HCEC 1CT (cell line): ENCODE data around the gene CTTNBP2.

Experiments
- DNase-seq: peaks from one replicate; pipeline ENCODE4 v3.0.0-alpha.2; 2017

CTTNBP2 gene

GRCh38 chr7:117871778-117872538 lies 1.3 kb downstream of the CTTNBP2 start:
- DNase-seq = no peak

- no peak for DNase-seq
These were observed 1.9 kb downstream of the CTTNBP2 start for GRCh38 chr7:117871401-117871777.

GRCh38 chr7:117870448-117871130 lies 2.7 kb downstream of the CTTNBP2 start:
- no peak for DNase-seq

GRCh38 chr7:117869374-117869773 lies 3.9 kb downstream of the CTTNBP2 start:
- DNase-seq = no peak

GRCh38 chr7:117863618-117864017 lies 9.6 kb downstream of the CTTNBP2 start:
- DNase-seq = no peak

GRCh38 chr7:117862378-117862777 lies 10.9 kb downstream of the CTTNBP2 start:
- no peak for DNase-seq

- no peak for DNase-seq
These were observed 13.9 kb downstream of the CTTNBP2 start for GRCh38 chr7:117859246-117859812.

- peak; percentile 62 for DNase-seq
These were observed 14.5 kb downstream of the CTTNBP2 start for GRCh38 chr7:117858712-117859111.

- no peak for DNase-seq
These were observed 15.5 kb downstream of the CTTNBP2 start for GRCh38 chr7:117857718-117858117.

- no peak for DNase-seq
These were observed 17.0 kb downstream of the CTTNBP2 start for GRCh38 chr7:117856196-117856595.

- DNase-seq = no peak
These were observed 19.1 kb downstream of the CTTNBP2 start for GRCh38 chr7:117854186-117854585.

GRCh38 chr7:117848941-117849340 lies 24.3 kb downstream of the CTTNBP2 start:
- DNase-seq = no peak

- DNase-seq = no peak
These were observed 28.6 kb downstream of the CTTNBP2 start for GRCh38 chr7:117844678-117845077.

- DNase-seq = no peak
These were observed 31.6 kb downstream of the CTTNBP2 start for GRCh38 chr7:117841611-117842010.

- no peak for DNase-seq
These were observed 32.2 kb downstream of the CTTNBP2 start for GRCh38 chr7:117841011-117841410.

- DNase-seq = no peak
These were observed 33.7 kb downstream of the CTTNBP2 start for GRCh38 chr7:117839507-117839906.

- no peak for DNase-seq
These were observed 35.4 kb downstream of the CTTNBP2 start for GRCh38 chr7:117837841-117838240.

- no peak for DNase-seq
These were observed 38.1 kb downstream of the CTTNBP2 start for GRCh38 chr7:117835016-117835664.

GRCh38 chr7:117830422-117830954 lies 42.8 kb downstream of the CTTNBP2 start:
- no peak for DNase-seq

GRCh38 chr7:117829450-117830117 lies 43.7 kb downstream of the CTTNBP2 start:
- no peak for DNase-seq

GRCh38 chr7:117828825-117829224 lies 44.4 kb downstream of the CTTNBP2 start:
- no peak for DNase-seq

- peak; percentile 71 for DNase-seq
These were observed 45.4 kb downstream of the CTTNBP2 start for GRCh38 chr7:117827862-117828261.

GRCh38 chr7:117825132-117825531 lies 48.1 kb downstream of the CTTNBP2 start:
- DNase-seq = peak; percentile 76
